ENCODE measurements around the gene SMR3B. TPM values are rescaled to one million over a fixed set of nuclear protein-coding genes. Genes with fewer than 3 reads are reported as not detected.

Gene SMR3B
- not detected for total RNA-seq

DNA sequence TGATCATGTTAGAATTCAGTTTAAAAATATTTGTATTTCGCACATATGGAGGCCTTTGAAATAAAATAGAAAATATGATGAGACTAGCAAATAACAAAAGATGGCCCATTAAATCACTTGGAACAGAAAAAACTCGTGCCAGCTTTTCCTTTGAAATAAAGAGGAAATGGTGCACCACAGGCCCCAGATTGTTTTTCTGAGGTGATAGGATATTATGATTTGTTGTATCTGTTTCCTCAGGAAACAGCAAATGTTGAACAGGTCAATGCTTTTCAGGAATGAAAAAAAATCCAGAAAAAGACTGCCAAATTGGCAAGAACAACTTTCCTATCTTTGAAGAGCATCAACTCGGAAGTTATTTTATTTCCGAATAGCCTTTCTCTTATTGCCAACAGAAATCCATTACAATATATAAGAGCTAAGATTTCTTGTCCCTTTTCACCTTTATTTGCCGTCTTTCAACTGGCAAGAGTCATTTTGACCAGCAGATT is at the start of gene SMR3B:
Gene SMR3B, plus strand, starts transcription at position 441 of the 491 bp plus-strand sequence. CDS start 1,380 bp downstream, outside the sequence.
- CTCF ChIA-PET: no interaction called here
- TF ChIP-seq, protein P1, sequence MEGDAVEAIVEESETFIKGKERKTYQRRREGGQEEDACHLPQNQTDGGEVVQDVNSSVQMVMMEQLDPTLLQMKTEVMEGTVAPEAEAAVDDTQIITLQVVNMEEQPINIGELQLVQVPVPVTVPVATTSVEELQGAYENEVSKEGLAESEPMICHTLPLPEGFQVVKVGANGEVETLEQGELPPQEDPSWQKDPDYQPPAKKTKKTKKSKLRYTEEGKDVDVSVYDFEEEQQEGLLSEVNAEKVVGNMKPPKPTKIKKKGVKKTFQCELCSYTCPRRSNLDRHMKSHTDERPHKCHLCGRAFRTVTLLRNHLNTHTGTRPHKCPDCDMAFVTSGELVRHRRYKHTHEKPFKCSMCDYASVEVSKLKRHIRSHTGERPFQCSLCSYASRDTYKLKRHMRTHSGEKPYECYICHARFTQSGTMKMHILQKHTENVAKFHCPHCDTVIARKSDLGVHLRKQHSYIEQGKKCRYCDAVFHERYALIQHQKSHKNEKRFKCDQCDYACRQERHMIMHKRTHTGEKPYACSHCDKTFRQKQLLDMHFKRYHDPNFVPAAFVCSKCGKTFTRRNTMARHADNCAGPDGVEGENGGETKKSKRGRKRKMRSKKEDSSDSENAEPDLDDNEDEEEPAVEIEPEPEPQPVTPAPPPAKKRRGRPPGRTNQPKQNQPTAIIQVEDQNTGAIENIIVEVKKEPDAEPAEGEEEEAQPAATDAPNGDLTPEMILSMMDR (IDR thresholded peaks at IDR 0.05): no peak
- no peaks in the 10 kb centered on the region for H3K36me3 Mint-ChIP-seq (ENCODE audit: low read depth)

GRCh38 chr4:70334681-70335080 is 48.2 kb upstream of the SMR3B start, which contains the start of gene CABS1:
Gene CABS1, plus strand, starts transcription at chr4:70334981. Its CDS starts 59 bp downstream, at chr4:70335040.
- TF ChIP-seq, protein P1 (IDR thresholded peaks at IDR 0.05): no peak
- Mint-ChIP-seq H3K4me1 (ENCODE audit: low read depth) (no peaks in the 10 kb centered on the region), H3K4me3 (no peak within 1 kb of the TSS), H3K9me3 (no peaks in the 10 kb centered on the region), H3K36me3 (ENCODE audit: low read depth) (no peaks in the 10 kb centered on the region), H3K27ac (no peak within 1 kb of the TSS), H3K27me3 (no peaks in the 10 kb centered on the region)
- CTCF ChIA-PET: interaction anchor here (1.7 kb wide), 1 partner anchor 8 kb away, joined by 4 read pairs; no protein-coding TSS in a partner anchor
- ATAC-seq (no peak), DNase-seq (no peak)
- intact Hi-C loops (cut with micrococcal nuclease): no loop called here
- POLR2A ChIA-PET: no interaction called here

More for the DNA sequence above, at the start of gene SMR3B:
- Mint-ChIP-seq H3K27me3 (no peaks in the 10 kb centered on the region), H3K4me1 (ENCODE audit: low read depth) (no peaks in the 10 kb centered on the region), H3K9me3 (no peaks in the 10 kb centered on the region), H3K4me3 (no peak within 1 kb of the TSS), H3K27ac (no peak within 1 kb of the TSS)
- ATAC-seq (no peak), DNase-seq (no peak)
- POLR2A ChIA-PET: no interaction called here
- intact Hi-C loops (cut with micrococcal nuclease): no loop called here

DNA sequence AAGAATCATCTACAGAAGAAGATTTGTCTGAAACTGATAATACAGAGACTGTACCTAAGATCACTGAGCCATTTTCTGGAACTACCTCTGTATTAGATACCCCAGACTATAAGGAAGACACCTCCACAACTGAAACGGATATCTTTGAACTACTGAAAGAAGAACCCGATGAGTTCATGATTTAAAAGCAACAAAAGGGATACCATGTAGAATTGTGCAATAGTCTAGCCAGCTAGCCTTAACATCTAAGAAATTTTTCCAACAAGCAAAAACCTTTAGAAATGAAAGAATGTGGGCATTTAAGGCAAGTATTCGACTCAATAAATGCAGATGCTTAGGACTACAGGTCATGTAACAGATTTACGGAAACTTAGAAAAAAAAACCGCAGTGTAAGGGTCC is 46.9 kb upstream of the SMR3B start:
- Mint-ChIP-seq H3K9me3 (no peaks in the 10 kb centered on the region), H3K4me1 (ENCODE audit: low read depth) (no peaks in the 10 kb centered on the region), H3K4me3 (no peak overlapping the region), H3K27me3 (no peaks in the 10 kb centered on the region), H3K36me3 (ENCODE audit: low read depth) (no peaks in the 10 kb centered on the region), H3K27ac (no peak overlapping the region)
- TF ChIP-seq, protein P1 (IDR thresholded peaks at IDR 0.05): no peak
- POLR2A ChIA-PET: no interaction called here
- intact Hi-C loops (cut with micrococcal nuclease): no loop called here
- CTCF ChIA-PET: no interaction called here
- DNase-seq: no peak
- no peak for ATAC-seq

DNA sequence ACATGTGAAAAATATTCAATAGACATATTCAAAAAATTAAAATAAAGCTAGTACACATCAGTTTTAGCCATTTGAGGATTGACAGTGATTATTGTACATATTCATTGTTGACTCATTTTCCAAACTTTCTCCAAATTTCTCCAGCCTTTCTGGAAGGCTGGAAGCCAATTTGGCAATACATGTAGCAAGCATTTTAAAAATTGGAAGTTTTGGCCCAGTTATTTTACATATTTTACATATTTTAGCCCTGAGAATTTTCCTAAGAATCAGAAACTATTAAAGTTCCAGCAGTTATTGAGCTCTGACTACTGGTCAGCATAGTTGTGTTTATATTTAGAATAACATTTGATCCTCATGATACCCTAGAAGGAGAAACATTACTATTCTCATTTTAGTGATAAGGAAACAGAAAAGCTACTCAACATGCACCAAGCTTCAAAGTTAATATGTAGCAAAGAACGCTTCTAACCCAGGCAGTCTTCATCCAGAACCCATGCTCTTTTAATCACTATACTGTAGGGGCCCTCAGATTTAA is 45.0 kb upstream of the SMR3B start:
- Mint-ChIP-seq H3K27ac (no peak overlapping the region), H3K36me3 (ENCODE audit: low read depth) (no peaks in the 10 kb centered on the region), H3K9me3 (no peaks in the 10 kb centered on the region), H3K4me1 (ENCODE audit: low read depth) (no peaks in the 10 kb centered on the region), H3K27me3 (no peaks in the 10 kb centered on the region), H3K4me3 (no peak overlapping the region)
- CTCF ChIA-PET: no interaction called here
- intact Hi-C loops (cut with micrococcal nuclease): no loop called here
- ATAC-seq (no peak), DNase-seq (no peak)
- POLR2A ChIA-PET: no interaction called here
- TF ChIP-seq, protein P1 (IDR thresholded peaks at IDR 0.05): no peak

DNA sequence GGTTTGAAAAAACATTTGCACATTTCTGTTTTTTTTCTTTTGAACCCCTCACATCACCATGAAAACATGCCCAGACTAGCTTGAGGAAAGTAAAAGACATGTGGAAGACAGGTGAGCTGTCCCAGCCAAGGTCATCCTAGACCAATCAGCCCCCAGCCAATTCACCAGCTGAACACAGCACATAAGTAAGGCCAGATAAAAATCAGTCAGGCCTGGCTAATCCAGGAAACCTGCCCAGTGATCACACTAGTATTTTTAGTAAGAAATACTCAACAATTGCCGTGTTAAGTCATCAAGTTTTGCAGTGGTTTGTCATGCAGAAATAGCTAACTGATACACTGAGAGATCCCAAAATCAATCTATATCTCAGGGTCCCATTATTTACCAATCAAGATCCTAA is 26.7 kb upstream of the SMR3B start:
- no peak overlapping the region for H3K27ac Mint-ChIP-seq
- no peaks in the 10 kb centered on the region for H3K4me1 Mint-ChIP-seq (ENCODE audit: low read depth)

More for the DNA sequence above, 26.7 kb upstream of the SMR3B start:
- Mint-ChIP-seq H3K36me3 (ENCODE audit: low read depth) (no peaks in the 10 kb centered on the region), H3K9me3 (no peaks in the 10 kb centered on the region), H3K27me3 (no peaks in the 10 kb centered on the region), H3K4me3 (no peak overlapping the region)
- ChIA-PET POLR2A (no interaction called here), CTCF (no interaction called here)
- ATAC-seq (no peak), DNase-seq (no peak)
- intact Hi-C loops (cut with micrococcal nuclease): no loop called here
- TF ChIP-seq, protein P1 (IDR thresholded peaks at IDR 0.05): no peak
